ENCODE results near the gene C15orf39.
"Not testable (repeated sequence)": the region's sequence is repeated elsewhere in the genome, so short reads cannot be mapped to it uniquely, and the experiment has no call there.

C15orf39 gene

GRCh38 chr15:75213212-75213767 lies 11.6 kb downstream of the C15orf39 start:
- no peak for DNase-seq

GRCh38 chr15:75213768-75214221 lies 12.1 kb downstream of the C15orf39 start:
- no peak for DNase-seq

GRCh38 chr15:75214293-75215096 lies 12.8 kb downstream of the C15orf39 start:
- no peak for DNase-seq

- DNase-seq: no peak
These were observed 13.7 kb downstream of the C15orf39 start for GRCh38 chr15:75215107-75216004.

- no peak for DNase-seq
These were observed 15.3 kb downstream of the C15orf39 start for GRCh38 chr15:75217012-75217411.

- DNase-seq: not testable (repeated sequence)
These were observed 15.9 kb downstream of the C15orf39 start for GRCh38 chr15:75217574-75217973.

- DNase-seq: not testable (repeated sequence)
These were observed 17.8 kb downstream of the C15orf39 start for GRCh38 chr15:75219507-75219929.

- DNase-seq: no peak
These were observed 22.0 kb downstream of the C15orf39 start for GRCh38 chr15:75223688-75224087.

- no peak for DNase-seq
These were observed 22.6 kb downstream of the C15orf39 start for GRCh38 chr15:75224281-75224680.

- not testable (repeated sequence) for DNase-seq
These were observed 23.6 kb downstream of the C15orf39 start for GRCh38 chr15:75225102-75225836.

GRCh38 chr15:75225951-75226732 lies 24.5 kb downstream of the C15orf39 start:
- no peak for DNase-seq

GRCh38 chr15:75227112-75227511 lies 25.4 kb downstream of the C15orf39 start:
- not testable (repeated sequence) for DNase-seq

GRCh38 chr15:75227663-75228280 lies 26.1 kb downstream of the C15orf39 start:
- no peak for DNase-seq

- no peak for DNase-seq
These were observed 27.1 kb downstream of the C15orf39 start for GRCh38 chr15:75228787-75229186.

GRCh38 chr15:75229191-75230015 lies 27.7 kb downstream of the C15orf39 start:
- DNase-seq: no peak

- DNase-seq: no peak
These were observed 28.3 kb downstream of the C15orf39 start for GRCh38 chr15:75230016-75230343.

GRCh38 chr15:75230551-75231371 lies 29.1 kb downstream of the C15orf39 start:
- no peak for DNase-seq

- DNase-seq: no peak
These were observed 30.2 kb downstream of the C15orf39 start for GRCh38 chr15:75231836-75232235.

GRCh38 chr15:75232252-75232813 lies 30.7 kb downstream of the C15orf39 start:
- no peak for DNase-seq

Data from activated naive CD4-positive, alpha-beta T cell treated with Interleukin-2 at 50 U/mL for 16 hours (primary cell).